Colonic mucosa (tissue), 4 donors: ENCODE results near the gene MAP2K4. TPM values are rescaled to one million over a fixed set of nuclear protein-coding genes. Genes with fewer than 3 reads are reported as not detected.

Experiments used
- DNase-seq: peaks from one replicate; pipeline ENCODE4 v3.0.0-alpha.2; 2020
- H3K27ac ChIP-seq: fragments of 200-600 bp; one replicate; pipeline ENCODE4 v1.8.0; 2021
- H3K27me3 ChIP-seq: fragments of 200-600 bp; one replicate; pipeline ENCODE4 v1.8.0; 2021
- H3K36me3 ChIP-seq: fragments of 200-600 bp; one replicate; pipeline ENCODE4 v1.8.0; 2021
- H3K4me1 ChIP-seq: fragments of 200-600 bp; one replicate; pipeline ENCODE4 v1.8.0; 2021; ENCODE audit warnings: mild to moderate bottlenecking
- H3K4me3 ChIP-seq: fragments of 200-600 bp; one replicate; pipeline ENCODE4 v1.8.0; 2021
- H3K9ac ChIP-seq, 2 donors: one replicate each; pipeline ENCODE4 v1.7.0; 2013; ENCODE audit warnings: control low read depth in 2 of 2, low read depth in 2 of 2, low read length in 2 of 2
- H3K9me3 ChIP-seq: fragments of 200-600 bp; one replicate; pipeline ENCODE4 v1.8.0; 2021
- intact Hi-C: fragments of 100-400 bp; cut with DNase I; formaldehyde crosslinking; loops from one replicate; pipeline ENCODE4 v1.14.1; 2022
- total RNA-seq, 2 donors: library from RNA; stranded (reverse); fragmentation: NEBNext Ultra II Directional in 1 of 2; extraction: Animal tissue kit (Norgen Biotek cat#: 25700) in 1 of 2; gene quantifications; one replicate each; pipeline ENCODE4 v1.2.1, GENCODE V29; 2021
- TF ChIP-seq, protein P1 (sequence below): fragments of 200-600 bp; IDR thresholded peaks from one replicate; pipeline ENCODE4 v1.8.0; 2022; ENCODE audit warnings: antibody characterized with exemption, mild to moderate bottlenecking
- donor health status: healthy.
- donor health status: DM: no; HTN: no; CAD: no.
- donor health status: DM: no; HTN: no; CAD: no.

The MAP2K4 gene
- total RNA-seq, 2 donors from 2014 or later: 25.3 to 36.0 TPM

GRCh38 chr17:12097326-12097725 lies 76.6 kb downstream of the MAP2K4 start:
- TF ChIP-seq, protein P1, sequence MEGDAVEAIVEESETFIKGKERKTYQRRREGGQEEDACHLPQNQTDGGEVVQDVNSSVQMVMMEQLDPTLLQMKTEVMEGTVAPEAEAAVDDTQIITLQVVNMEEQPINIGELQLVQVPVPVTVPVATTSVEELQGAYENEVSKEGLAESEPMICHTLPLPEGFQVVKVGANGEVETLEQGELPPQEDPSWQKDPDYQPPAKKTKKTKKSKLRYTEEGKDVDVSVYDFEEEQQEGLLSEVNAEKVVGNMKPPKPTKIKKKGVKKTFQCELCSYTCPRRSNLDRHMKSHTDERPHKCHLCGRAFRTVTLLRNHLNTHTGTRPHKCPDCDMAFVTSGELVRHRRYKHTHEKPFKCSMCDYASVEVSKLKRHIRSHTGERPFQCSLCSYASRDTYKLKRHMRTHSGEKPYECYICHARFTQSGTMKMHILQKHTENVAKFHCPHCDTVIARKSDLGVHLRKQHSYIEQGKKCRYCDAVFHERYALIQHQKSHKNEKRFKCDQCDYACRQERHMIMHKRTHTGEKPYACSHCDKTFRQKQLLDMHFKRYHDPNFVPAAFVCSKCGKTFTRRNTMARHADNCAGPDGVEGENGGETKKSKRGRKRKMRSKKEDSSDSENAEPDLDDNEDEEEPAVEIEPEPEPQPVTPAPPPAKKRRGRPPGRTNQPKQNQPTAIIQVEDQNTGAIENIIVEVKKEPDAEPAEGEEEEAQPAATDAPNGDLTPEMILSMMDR: no peak
- Histone ChIP-seq H3K4me3 (no peak overlapping the region), H3K9ac (no peak overlapping the region), H3K4me1 (no peaks in the 10 kb centered on the region), H3K9me3 (no peaks in the 10 kb centered on the region), H3K36me3 (no peaks in the 10 kb centered on the region), H3K27me3 (no peaks in the 10 kb centered on the region), H3K27ac (no peak overlapping the region)
- DNase-seq: no peak
- intact Hi-C loops: no loop called here

- Histone ChIP-seq H3K36me3 (no peaks in the 10 kb centered on the region), H3K27me3 (no peaks in the 10 kb centered on the region), H3K4me3 (no peak overlapping the region), H3K9ac (no peak overlapping the region), H3K4me1 (no peaks in the 10 kb centered on the region), H3K27ac (no peak overlapping the region), H3K9me3 (no peaks in the 10 kb centered on the region)
- intact Hi-C loops: no loop called here
- TF ChIP-seq, protein P1: no peak
- no peak for DNase-seq
These were observed 77.9 kb downstream of the MAP2K4 start for GRCh38 chr17:12098568-12098967.

DNA sequence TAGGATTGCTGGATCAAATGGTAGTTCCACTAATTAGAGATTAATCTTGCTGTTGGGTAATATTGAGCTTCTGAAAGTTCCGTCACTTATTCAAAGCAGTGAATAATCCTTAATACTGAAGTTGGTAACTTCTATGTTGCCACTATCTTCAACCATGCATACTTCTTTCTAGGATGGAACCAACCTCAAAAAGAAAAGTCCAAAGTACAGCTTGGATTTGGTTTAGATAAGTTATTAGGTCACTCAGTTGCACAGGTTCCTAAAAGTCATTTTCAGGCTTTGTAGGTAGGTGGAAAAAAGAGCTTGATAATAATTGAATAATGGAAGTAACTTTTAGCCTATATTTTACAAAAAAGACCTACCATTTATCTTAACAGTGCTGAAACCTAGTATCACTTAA lies 78.7 kb downstream of the MAP2K4 start:
- DNase-seq: no peak
- no peaks in the 10 kb centered on the region for H3K27me3 ChIP-seq
- TF ChIP-seq, protein P1: no peak
- intact Hi-C loops: no loop called here
- no peak overlapping the region for H3K4me3 ChIP-seq
- H3K9me3 ChIP-seq: no peaks in the 10 kb centered on the region
- no peak overlapping the region for H3K9ac ChIP-seq
- no peaks in the 10 kb centered on the region for H3K36me3 ChIP-seq
- H3K4me1 ChIP-seq: no peaks in the 10 kb centered on the region
- no peak overlapping the region for H3K27ac ChIP-seq

GRCh38 chr17:12104831-12105230 lies 84.2 kb downstream of the MAP2K4 start:
- Histone ChIP-seq H3K4me1 (no peaks in the 10 kb centered on the region), H3K4me3 (no peak overlapping the region), H3K9me3 (no peaks in the 10 kb centered on the region), H3K27ac (no peak overlapping the region), H3K36me3 (no peaks in the 10 kb centered on the region), H3K9ac (no peak overlapping the region), H3K27me3 (no peaks in the 10 kb centered on the region)
- intact Hi-C loops: no loop called here
- TF ChIP-seq, protein P1: no peak
- no peak for DNase-seq

DNA sequence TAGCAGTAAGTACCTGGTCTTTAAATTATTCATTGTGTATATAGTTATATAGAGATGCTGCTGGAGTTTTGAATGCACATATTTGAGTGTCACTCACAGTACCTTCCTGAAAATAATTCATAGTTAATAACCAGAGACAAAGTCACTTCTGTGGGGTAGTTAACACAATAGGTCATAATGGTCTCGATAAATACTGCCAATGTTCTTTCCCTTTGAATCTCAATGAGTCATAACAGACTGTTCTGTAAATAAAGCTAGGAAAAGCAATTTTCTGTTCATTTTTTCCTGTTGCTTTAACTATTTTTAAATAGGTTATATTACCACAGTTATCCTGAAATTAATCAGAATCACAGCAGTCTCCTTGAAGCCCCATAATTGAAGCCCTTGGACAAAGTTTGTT lies 87.2 kb downstream of the MAP2K4 start:
- Histone ChIP-seq H3K9me3 (no peaks in the 10 kb centered on the region), H3K9ac (no peak overlapping the region), H3K36me3 (no peaks in the 10 kb centered on the region), H3K27ac (no peak overlapping the region), H3K27me3 (no peaks in the 10 kb centered on the region), H3K4me1 (no peaks in the 10 kb centered on the region), H3K4me3 (no peak overlapping the region)
- TF ChIP-seq, protein P1: no peak
- no peak for DNase-seq
- intact Hi-C loops: no loop called here

DNA sequence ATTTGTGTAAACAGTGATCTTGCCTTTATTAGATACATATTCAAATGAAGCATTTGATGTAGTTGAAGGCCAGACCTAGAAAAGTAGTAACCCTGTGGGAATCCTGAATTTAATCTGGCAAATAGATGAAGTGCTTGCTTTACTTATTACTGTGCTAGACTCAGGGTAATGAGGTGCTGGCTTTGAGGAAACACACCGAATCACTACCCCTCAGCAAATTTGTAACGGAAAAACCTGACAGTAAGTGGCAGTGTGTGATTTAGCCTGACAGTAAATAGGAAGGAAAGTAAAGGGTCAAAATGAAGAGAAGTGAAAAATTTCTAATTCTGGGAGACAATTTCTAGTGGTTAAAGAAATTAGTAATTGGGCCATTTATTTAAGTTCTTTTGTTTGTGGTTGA lies 90.2 kb downstream of the MAP2K4 start:
- H3K36me3 ChIP-seq: no peaks in the 10 kb centered on the region
- no peak overlapping the region for H3K9ac ChIP-seq
- TF ChIP-seq, protein P1: no peak
- H3K9me3 ChIP-seq: no peaks in the 10 kb centered on the region
- H3K27me3 ChIP-seq: no peaks in the 10 kb centered on the region
- DNase-seq: no peak
- intact Hi-C loops: no loop called here
- no peaks in the 10 kb centered on the region for H3K4me1 ChIP-seq
- no peak overlapping the region for H3K4me3 ChIP-seq
- H3K27ac ChIP-seq: no peak overlapping the region
